PC-3 (cell line): ENCODE measurements around the gene SCT.

ENCODE experiments used
- CTCF ChIP-seq: fragments of 300-600 bp; sonication (generic); conservative IDR thresholded peaks from 2 replicates; pipeline ENCODE4 v1.5.1; 2017; ENCODE audit warnings: antibody characterized with exemption, low read depth, mild to moderate bottlenecking, low read length
- EZH2phosphoT487 ChIP-seq: fragments of 300-600 bp; sonication (generic); IDR thresholded peaks from 2 replicates; pipeline ENCODE4 v1.6.1; 2018; ENCODE audit warnings: mild to moderate bottlenecking, antibody characterized with exemption, low read length, borderline replicate concordance

DNA sequence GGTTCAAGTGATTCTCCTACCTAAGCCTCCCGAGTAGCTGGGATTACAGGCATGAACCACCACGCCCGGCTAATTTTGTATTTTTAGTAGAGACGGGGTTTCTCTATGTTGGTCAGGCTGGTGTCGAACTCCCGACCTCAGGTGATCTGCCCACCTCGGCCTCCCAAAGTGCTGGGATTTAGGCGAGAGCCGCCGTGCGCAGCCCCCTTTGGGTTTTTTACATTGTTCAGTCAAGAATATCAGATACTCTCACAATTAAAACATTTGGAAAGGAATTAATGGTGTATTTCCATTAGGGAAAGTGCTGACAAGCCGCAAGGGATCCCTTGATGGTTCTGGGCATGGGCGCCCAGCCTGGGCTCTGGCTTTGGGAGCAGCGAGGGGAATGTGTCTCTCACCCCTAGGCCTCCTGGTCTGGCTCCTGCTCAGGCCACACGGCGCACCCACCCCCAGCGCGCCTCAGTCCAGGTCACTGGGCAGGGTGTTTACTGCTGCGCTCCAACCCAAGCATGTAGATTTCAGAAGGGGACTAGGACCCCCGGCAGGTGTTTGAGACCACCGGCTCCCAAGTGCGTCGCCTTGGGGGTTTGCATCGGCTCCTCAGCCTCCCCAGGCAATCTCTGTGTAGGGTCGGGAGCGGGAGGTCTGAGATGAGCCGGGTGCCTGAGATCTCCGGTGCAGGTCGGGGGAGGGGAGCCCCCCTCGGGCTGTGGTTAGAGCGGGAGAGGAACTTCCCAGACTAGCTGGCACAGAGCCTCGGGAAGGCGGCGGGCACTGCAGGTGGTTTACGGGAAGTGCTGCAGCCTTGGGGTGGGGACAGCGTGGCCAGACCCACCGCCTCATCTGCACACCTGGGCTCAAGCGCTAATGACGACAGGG, 10.4 kb downstream of the SCT start:
- no peak for TF ChIP-seq CTCF
- no peak for TF ChIP-seq EZH2phosphoT487
